Keratinocyte (primary cell): Measurements from ENCODE around the gene SOX5.

Source experiments
- EZH2 ChIP-seq: IDR thresholded peaks from one replicate; pipeline ENCODE4 v1.6.1; 2012; ENCODE audit warnings: inconsistent platforms, mild to moderate bottlenecking, low read length, moderate library complexity
- TF ChIP-seq, protein P1 (sequence below), 3 experiments: IDR thresholded peaks in 1 of 3; conservative IDR thresholded peaks in 1 of 3; optimal IDR thresholded peaks in 1 of 3; 2 replicates in 2 of 3; 3 replicates in 1 of 3; pipeline versions ENCODE3 to v1.5.1; 2011; ENCODE audit warnings: low read length in 3 of 3, mild to moderate bottlenecking in 3 of 3, moderate library complexity in 2 of 3, control low read depth in 1 of 3, inconsistent platforms in 1 of 3; ENCODE audit not compliant: insufficient read depth in 2 of 3; ENCODE audit errors: extremely low read depth in 1 of 3

GRCh38 chr12:23930599-23930998 lies 18.9 kb downstream of the SOX5 start:
- no peak for TF ChIP-seq EZH2
- TF ChIP-seq, protein P1, sequence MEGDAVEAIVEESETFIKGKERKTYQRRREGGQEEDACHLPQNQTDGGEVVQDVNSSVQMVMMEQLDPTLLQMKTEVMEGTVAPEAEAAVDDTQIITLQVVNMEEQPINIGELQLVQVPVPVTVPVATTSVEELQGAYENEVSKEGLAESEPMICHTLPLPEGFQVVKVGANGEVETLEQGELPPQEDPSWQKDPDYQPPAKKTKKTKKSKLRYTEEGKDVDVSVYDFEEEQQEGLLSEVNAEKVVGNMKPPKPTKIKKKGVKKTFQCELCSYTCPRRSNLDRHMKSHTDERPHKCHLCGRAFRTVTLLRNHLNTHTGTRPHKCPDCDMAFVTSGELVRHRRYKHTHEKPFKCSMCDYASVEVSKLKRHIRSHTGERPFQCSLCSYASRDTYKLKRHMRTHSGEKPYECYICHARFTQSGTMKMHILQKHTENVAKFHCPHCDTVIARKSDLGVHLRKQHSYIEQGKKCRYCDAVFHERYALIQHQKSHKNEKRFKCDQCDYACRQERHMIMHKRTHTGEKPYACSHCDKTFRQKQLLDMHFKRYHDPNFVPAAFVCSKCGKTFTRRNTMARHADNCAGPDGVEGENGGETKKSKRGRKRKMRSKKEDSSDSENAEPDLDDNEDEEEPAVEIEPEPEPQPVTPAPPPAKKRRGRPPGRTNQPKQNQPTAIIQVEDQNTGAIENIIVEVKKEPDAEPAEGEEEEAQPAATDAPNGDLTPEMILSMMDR (optimal IDR thresholded peaks at IDR 0.05 in 1 of 3, IDR thresholded peaks at IDR 0.05 in 1 of 3, conservative IDR thresholded peaks at IDR 0.05 in 1 of 3; ENCODE audit: extremely low read depth in 1 of 3, insufficient read depth in 2 of 3, low read length in 3 of 3) = no peak
